GM12873 (cell line): ENCODE measurements around the gene GTPBP6.

Source experiments
- TF ChIP-seq, protein P1 (sequence below): IDR thresholded peaks from 2 replicates; pipeline ENCODE4 v1.5.1; 2012; ENCODE audit warnings: low read depth, mild to moderate bottlenecking, moderate library complexity, low read length, control low read depth; ENCODE audit not compliant: insufficient read depth; ENCODE audit errors: missing control alignments

GTPBP6 gene, protein sequence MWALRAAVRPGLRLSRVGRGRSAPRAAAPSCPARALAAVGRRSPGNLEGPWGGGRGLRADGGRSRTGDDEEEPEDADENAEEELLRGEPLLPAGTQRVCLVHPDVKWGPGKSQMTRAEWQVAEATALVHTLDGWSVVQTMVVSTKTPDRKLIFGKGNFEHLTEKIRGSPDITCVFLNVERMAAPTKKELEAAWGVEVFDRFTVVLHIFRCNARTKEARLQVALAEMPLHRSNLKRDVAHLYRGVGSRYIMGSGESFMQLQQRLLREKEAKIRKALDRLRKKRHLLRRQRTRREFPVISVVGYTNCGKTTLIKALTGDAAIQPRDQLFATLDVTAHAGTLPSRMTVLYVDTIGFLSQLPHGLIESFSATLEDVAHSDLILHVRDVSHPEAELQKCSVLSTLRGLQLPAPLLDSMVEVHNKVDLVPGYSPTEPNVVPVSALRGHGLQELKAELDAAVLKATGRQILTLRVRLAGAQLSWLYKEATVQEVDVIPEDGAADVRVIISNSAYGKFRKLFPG

DNA sequence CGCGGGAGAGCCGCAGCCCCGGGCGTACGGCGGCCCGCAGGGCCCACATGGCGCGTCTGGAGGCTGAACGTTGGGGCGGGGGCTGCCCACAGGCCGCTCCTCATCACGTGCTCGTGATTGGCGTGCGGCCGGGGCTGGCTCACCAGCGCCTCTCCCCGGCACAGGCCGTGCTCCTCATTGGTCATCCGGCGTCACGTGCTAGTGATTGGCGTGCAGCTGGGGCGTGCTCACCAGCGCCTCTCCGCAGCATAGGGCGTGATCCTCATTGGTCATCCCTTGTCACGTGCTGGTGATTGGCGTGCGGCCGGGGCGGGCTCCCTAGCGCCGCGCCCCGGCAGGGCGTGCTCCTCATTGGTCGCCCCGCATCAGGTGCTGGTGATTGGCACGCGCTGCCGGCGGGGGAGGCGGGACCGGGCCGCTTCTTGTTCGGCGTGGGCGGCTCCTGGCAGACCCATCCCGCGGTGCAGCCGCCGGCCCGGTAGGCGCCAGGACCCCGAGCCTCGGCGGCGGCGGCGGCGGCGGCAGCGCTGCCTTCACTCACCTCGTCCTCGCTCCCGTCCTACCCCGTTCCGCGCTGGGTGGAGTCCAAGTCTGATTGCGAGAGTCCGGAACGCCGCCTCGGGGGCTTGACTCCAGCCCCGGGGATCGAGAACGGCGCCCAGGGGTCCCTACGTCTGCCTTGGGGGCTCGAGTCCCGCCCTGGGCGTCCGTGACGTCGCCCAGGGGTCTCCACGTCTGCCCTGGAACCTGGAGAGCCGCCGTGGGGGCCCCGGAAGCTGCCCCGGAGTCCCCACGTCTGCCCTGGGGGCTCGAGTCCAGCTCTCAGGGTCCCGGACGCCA is at the start of gene GTPBP6:
Gene GTPBP6 (minus strand): TSS at position 58 of the 840 bp plus-strand sequence. CDS start 9 bp downstream, at position 49.
- TF ChIP-seq, protein P1, sequence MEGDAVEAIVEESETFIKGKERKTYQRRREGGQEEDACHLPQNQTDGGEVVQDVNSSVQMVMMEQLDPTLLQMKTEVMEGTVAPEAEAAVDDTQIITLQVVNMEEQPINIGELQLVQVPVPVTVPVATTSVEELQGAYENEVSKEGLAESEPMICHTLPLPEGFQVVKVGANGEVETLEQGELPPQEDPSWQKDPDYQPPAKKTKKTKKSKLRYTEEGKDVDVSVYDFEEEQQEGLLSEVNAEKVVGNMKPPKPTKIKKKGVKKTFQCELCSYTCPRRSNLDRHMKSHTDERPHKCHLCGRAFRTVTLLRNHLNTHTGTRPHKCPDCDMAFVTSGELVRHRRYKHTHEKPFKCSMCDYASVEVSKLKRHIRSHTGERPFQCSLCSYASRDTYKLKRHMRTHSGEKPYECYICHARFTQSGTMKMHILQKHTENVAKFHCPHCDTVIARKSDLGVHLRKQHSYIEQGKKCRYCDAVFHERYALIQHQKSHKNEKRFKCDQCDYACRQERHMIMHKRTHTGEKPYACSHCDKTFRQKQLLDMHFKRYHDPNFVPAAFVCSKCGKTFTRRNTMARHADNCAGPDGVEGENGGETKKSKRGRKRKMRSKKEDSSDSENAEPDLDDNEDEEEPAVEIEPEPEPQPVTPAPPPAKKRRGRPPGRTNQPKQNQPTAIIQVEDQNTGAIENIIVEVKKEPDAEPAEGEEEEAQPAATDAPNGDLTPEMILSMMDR, result peak; percentile 34

- TF ChIP-seq, protein P1, result no peak
These were observed 49.3 kb upstream of the GTPBP6 start for GRCh38 chrX:367866-368265.

DNA sequence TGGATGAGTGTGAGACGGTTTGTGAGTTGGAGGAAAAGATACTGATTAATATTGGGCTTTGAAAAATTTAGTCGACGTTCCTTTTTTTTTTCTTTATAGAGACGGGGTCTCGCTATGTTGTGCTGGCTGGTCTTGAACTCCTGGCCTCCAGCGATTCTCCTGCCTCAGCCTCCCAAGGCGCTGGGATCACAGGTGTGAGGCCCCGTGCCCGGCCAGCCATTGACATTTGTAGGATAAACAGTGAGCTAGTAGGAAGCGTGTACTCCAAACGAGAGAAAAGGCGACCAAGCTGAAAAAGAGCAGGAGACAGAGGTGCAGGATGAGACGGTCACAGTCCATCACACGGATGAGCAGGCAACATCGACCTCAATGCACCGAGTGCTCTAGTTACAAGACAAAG is 48.8 kb upstream of the GTPBP6 start:
- TF ChIP-seq, protein P1, result no peak

- TF ChIP-seq, protein P1, result no peak
These were observed 45.2 kb upstream of the GTPBP6 start for GRCh38 chrX:363621-364375.

- TF ChIP-seq, protein P1, result no peak
These were observed 44.5 kb upstream of the GTPBP6 start for GRCh38 chrX:362937-363620.

- TF ChIP-seq, protein P1, result no peak
These were observed 43.8 kb upstream of the GTPBP6 start for GRCh38 chrX:362351-362750.
